Osteocyte (in vitro differentiated cells): Measurements from ENCODE around the gene GLB1L3. TPM values are rescaled to one million over a fixed set of nuclear protein-coding genes. Genes with fewer than 3 reads are reported as not detected.
"Not testable (repeated sequence)": the region's sequence is repeated elsewhere in the genome, so short reads cannot be mapped to it uniquely, and the experiment has no call there.

Source experiments
- DNase-seq: peaks from one replicate; pipeline ENCODE4 v3.0.0; 2021; ENCODE audit warnings: mixed read lengths; ENCODE audit not compliant: unreplicated experiment; ENCODE audit errors: extremely low spot score
- H3K27ac Mint-ChIP-seq: one replicate; pipeline ENCODE4 v1.8.0; 2021; ENCODE audit warnings: mild to moderate bottlenecking, mixed read lengths; ENCODE audit not compliant: unreplicated experiment
- H3K27me3 Mint-ChIP-seq: one replicate; pipeline ENCODE4 v1.8.0; 2021; ENCODE audit warnings: mixed read lengths; ENCODE audit not compliant: unreplicated experiment
- H3K36me3 Mint-ChIP-seq: one replicate; pipeline ENCODE4 v1.8.0; 2021; ENCODE audit warnings: mixed read lengths; ENCODE audit not compliant: unreplicated experiment
- H3K4me1 Mint-ChIP-seq: one replicate; pipeline ENCODE4 v1.8.0; 2021; ENCODE audit warnings: mixed read lengths; ENCODE audit not compliant: unreplicated experiment
- H3K4me3 Mint-ChIP-seq: one replicate; pipeline ENCODE4 v1.8.0; 2021; ENCODE audit warnings: mild to moderate bottlenecking, moderate library complexity, mixed read lengths; ENCODE audit not compliant: unreplicated experiment
- H3K9me3 Mint-ChIP-seq: one replicate; pipeline ENCODE4 v1.8.0; 2021; ENCODE audit warnings: mixed read lengths; ENCODE audit not compliant: unreplicated experiment
- total RNA-seq: library from RNA; stranded (reverse); gene quantifications from 2 replicates; pipeline ENCODE4 v1.2.1, GENCODE V29; 2021
- TF ChIP-seq, protein P1 (sequence below): fragments of 200-600 bp; sonication (generic); IDR thresholded peaks from 2 replicates; pipeline ENCODE4 v1.5.0; 2021; ENCODE audit warnings: antibody characterized with exemption, mild to moderate bottlenecking, moderate library complexity

The GLB1L3 gene
- total RNA-seq, 1 donor from 2014 or later, result not detected

DNA sequence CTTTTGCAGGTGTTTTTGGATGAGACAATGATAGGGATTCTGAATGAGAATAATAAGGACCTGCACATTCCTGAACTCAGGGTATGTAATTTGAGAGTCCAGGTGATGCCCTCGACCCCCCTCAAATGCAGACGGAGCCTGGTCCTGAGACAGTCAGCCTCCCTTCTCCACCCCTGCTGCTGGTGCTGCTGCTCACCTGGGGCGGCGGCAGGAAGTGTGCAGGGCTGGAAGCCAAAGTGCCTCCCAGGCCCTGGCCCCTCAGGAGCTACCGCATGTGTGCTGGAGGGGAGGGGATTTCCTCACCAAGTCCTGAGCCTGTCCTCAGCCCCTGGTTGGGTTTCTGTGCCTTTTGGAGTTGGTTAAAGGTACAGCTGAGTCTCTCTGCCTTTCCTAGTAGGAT lies 36.6 kb downstream of the GLB1L3 start:
- no peaks in the 10 kb centered on the region for H3K4me1 Mint-ChIP-seq
- H3K27ac Mint-ChIP-seq, result no peak overlapping the region
- H3K9me3 Mint-ChIP-seq, result no peaks in the 10 kb centered on the region
- H3K27me3 Mint-ChIP-seq, result peaks cover 24% of the 10 kb centered on the region
- no peak for DNase-seq
- TF ChIP-seq, protein P1, sequence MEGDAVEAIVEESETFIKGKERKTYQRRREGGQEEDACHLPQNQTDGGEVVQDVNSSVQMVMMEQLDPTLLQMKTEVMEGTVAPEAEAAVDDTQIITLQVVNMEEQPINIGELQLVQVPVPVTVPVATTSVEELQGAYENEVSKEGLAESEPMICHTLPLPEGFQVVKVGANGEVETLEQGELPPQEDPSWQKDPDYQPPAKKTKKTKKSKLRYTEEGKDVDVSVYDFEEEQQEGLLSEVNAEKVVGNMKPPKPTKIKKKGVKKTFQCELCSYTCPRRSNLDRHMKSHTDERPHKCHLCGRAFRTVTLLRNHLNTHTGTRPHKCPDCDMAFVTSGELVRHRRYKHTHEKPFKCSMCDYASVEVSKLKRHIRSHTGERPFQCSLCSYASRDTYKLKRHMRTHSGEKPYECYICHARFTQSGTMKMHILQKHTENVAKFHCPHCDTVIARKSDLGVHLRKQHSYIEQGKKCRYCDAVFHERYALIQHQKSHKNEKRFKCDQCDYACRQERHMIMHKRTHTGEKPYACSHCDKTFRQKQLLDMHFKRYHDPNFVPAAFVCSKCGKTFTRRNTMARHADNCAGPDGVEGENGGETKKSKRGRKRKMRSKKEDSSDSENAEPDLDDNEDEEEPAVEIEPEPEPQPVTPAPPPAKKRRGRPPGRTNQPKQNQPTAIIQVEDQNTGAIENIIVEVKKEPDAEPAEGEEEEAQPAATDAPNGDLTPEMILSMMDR, result no peak
- H3K4me3 Mint-ChIP-seq, result no peak overlapping the region
- no peaks in the 10 kb centered on the region for H3K36me3 Mint-ChIP-seq

DNA sequence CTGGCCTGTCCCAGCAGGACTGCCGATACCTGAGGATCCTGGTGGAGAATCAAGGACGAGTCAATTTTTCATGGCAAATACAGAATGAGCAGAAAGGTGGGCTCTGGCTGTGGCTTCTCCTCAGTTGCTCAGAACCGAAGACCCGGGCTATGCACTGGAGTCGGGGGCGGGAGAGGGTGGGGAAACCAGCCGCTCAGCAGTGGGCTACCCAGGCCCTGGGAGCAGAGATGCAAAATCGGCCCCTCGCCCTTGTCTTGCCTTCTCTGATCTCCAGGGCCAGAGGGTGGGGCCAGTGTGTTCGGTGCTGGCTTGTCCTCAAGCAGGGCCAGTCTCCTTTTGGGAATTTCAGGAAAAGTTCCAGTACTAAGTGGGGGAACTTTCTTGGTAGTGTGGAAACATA lies 37.2 kb downstream of the GLB1L3 start:
- Mint-ChIP-seq H3K27ac (no peak overlapping the region), H3K27me3 (peaks cover 24% of the 10 kb centered on the region), H3K9me3 (no peaks in the 10 kb centered on the region), H3K4me3 (no peak overlapping the region), H3K36me3 (no peaks in the 10 kb centered on the region), H3K4me1 (no peaks in the 10 kb centered on the region)
- TF ChIP-seq, protein P1, result no peak
- DNase-seq, result no peak

DNA sequence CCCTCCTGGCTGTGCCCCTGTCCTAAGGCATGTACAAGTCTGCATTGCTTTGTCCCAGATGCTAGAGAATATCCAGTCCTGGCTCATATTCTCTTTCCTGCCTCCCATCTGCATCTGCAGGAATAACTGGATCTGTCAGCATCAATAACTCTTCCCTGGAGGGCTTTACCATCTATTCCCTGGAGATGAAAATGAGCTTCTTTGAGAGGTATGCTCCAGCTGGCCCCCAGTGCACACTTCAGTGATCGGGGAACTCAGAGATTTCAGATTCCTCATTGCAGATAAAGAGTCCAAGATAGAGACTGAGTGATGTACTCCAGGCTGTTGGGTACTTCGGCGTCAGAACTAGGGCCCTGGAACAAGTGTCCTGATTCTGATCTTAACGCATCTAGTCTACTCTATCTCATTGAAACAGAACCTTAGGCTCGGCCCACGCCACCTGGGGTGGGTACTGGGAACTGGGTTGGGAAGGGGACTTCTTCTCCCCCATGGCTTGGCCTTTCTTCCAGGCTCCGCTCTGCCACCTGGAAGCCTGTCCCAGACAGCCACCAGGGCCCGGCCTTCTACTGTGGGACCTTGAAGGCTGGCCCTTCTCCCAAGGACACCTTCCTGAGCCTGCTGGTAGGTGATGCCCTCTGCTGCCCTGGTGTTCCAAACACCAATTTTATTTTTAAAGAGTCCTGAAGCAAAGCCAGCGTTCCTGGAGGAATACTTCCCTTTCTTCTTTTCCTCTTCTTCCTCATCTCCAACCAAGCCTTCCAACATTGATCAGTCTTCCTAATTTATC lies 37.8 kb downstream of the GLB1L3 start:
- no peak for DNase-seq
- Mint-ChIP-seq H3K4me3 (no peak overlapping the region), H3K27ac (no peak overlapping the region), H3K27me3 (peaks cover 24% of the 10 kb centered on the region), H3K9me3 (no peaks in the 10 kb centered on the region), H3K4me1 (no peaks in the 10 kb centered on the region), H3K36me3 (no peaks in the 10 kb centered on the region)
- TF ChIP-seq, protein P1, result no peak

DNA sequence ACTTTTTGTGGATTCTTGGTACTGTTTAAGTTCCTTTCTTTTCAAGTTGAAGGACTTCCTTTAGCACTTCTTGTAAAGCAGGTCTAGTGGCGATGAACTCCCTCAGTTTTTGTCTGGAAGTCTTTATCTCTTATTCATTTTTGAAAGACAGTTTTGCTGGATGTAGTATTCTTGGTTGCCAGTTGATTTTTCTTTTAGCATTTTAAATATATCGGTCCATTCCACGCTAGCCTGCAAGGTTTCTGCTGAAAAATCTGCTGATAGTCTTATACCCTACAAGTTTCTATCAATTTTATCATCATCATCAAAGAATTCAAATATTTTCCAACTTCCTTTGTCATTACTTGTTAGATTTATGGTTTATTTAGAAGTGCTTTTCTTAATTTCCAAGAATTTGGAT lies 40.9 kb downstream of the GLB1L3 start:
- H3K36me3 Mint-ChIP-seq, result no peaks in the 10 kb centered on the region
- TF ChIP-seq, protein P1, result no peak
- no peak for DNase-seq
- H3K27ac Mint-ChIP-seq, result no peak overlapping the region
- peaks cover 28% of the 10 kb centered on the region for H3K27me3 Mint-ChIP-seq
- no peak overlapping the region for H3K4me3 Mint-ChIP-seq
- peaks cover 6% of the 10 kb centered on the region for H3K9me3 Mint-ChIP-seq
- no peaks in the 10 kb centered on the region for H3K4me1 Mint-ChIP-seq

DNA sequence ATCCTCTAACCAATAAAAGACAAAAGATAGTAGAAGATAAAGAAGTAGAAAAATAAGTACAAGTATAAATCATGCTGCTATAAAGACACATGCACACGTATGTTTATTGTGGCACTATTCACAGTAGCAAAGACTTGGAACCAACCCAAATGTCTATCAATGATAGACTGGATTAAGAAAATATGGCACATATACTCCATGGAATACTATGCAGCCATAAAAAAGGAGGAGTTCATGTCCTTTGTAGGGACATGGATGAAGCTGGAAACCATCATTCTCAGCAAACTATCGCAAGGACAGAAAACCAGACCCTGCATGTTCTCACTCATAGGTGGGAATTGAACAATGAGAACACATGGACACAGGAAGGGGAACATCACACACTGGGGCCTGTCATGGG lies 45.2 kb downstream of the GLB1L3 start:
- H3K27me3 Mint-ChIP-seq, result peaks cover 26% of the 10 kb centered on the region
- not testable (repeated sequence) for H3K4me1 Mint-ChIP-seq, DNase-seq, H3K27ac Mint-ChIP-seq, H3K4me3 Mint-ChIP-seq, H3K36me3 Mint-ChIP-seq, H3K9me3 Mint-ChIP-seq
